ENCODE measurements around the gene RGL3. TPM values are rescaled to one million over a fixed set of nuclear protein-coding genes. Genes with fewer than 3 reads are reported as not detected.
A peak's percentile ranks its signal among the peaks of the same experiment; 100 is the strongest.

Gene RGL3
- total RNA-seq, 1 experiment from 2014 or later = 100 TPM

DNA sequence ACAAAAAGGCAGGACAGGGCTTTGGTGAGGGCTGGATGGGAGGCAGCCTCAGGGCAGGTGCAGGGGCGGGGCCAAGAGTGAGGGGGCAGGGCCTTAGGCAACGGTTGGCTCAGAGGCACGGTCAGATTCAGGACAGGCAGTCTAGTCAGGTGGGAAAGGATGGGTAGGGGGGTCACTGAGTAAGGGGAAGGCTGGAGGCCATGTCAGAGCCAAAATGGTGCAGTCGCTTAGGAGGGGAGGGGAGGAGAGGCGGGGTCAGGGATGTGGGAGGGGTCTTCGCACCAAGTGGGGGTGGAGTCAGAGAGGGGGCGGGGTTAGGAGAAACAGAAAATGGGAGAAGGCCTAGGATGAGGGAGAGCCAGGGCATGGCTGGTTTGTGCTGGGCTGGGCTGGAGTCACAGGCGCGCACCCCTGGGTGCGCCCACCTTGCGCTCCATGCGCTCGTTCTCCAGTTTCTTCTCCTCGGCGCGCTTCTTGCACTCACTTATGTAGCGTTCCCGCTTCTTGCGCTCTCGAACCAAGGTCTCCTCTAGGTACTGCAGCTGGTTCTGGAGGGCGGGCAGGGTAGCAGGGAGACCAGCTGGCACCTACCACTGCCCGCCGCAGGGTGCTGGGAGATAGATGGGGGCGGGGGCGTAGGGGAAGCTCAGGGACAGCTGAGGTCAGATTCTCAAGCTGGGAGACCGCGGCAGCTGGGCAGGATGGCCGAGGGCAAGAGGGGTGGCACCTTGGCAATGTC, 6.8 kb upstream of the RGL3 start:
- H3K36me3 ChIP-seq (ENCODE audit: low read depth) = no peaks in the 10 kb centered on the region
- BruUV-seq (replicated peaks) = no TSS peak
- ChIA-PET CTCF (no interaction called here), POLR2A (ENCODE audit: unreplicated experiment) (no interaction called here)
- no peaks in the 10 kb centered on the region for H3K79me2 ChIP-seq (ENCODE audit: low read depth)
- H4K20me1 ChIP-seq (ENCODE audit: insufficient read depth) = no peaks in the 10 kb centered on the region
- DNase-seq = no peak
- peaks cover 38% of the 10 kb centered on the region for H3F3A ChIP-seq (ENCODE audit: insufficient read depth, low read depth)
- TF ChIP-seq EZH2 (IDR thresholded peaks at IDR 0.05; ENCODE audit: low read depth) (no peak), CTCF (conservative IDR thresholded peaks at IDR 0.05) (no peak)
- H3K27ac ChIP-seq = no peak overlapping the region
- H3K4me1 ChIP-seq (replicated peaks; ENCODE audit: insufficient read depth) = peaks cover 14% of the 10 kb centered on the region
- H3K27me3 ChIP-seq (ENCODE audit: insufficient read depth, low read depth) = no peaks in the 10 kb centered on the region
- H3K9me2 ChIP-seq (ENCODE audit: insufficient read depth) = no peaks in the 10 kb centered on the region
- no peak overlapping the region for H3K4me3 ChIP-seq
- intact Hi-C loops (cut with micrococcal nuclease; ENCODE audit: unreplicated experiment) = no loop called here
- H3K9me3 ChIP-seq (ENCODE audit: insufficient read depth, low read depth) = no peaks in the 10 kb centered on the region
- no peak overlapping the region for H3K4me2 ChIP-seq
- no peak overlapping the region for H2AFZ ChIP-seq

DNA sequence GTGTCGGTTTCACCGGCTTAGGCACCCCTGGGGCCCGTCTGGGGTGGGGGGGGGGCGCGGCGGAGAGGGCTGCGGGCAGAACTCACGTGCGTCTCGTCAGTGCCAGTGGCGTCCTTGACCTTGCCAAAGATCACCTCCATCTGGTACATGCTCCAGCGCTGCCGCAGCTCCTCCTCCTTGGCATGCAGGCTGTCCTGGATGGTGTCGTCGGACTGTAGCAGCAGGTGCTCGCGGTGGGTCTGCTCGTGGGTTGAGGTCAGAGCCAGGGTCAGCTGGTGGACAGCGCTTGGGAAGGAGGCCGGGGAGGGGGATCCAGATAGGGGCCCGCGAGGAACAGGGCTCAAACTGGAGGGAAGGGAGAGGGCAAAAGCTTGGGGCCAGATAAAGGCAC, 4.7 kb upstream of the RGL3 start:
- ChIA-PET CTCF (interaction anchor here (0.6 kb wide), 1 partner anchor 1225 kb away, joined by 6 read pairs; no protein-coding TSS in a partner anchor), POLR2A (ENCODE audit: unreplicated experiment) (no interaction called here)
- Histone ChIP-seq H3K4me2 (no peak overlapping the region), H3K79me2 (ENCODE audit: low read depth) (no peaks in the 10 kb centered on the region), H3K4me3 (no peak overlapping the region), H3F3A (ENCODE audit: insufficient read depth, low read depth) (peaks cover 54% of the 10 kb centered on the region), H3K36me3 (ENCODE audit: low read depth) (no peaks in the 10 kb centered on the region), H2AFZ (no peak overlapping the region), H3K9me2 (ENCODE audit: insufficient read depth) (no peaks in the 10 kb centered on the region), H3K9me3 (ENCODE audit: insufficient read depth, low read depth) (no peaks in the 10 kb centered on the region), H3K27ac (no peak overlapping the region), H3K4me1 (replicated peaks; ENCODE audit: insufficient read depth) (peaks cover 19% of the 10 kb centered on the region), H4K20me1 (ENCODE audit: insufficient read depth) (no peaks in the 10 kb centered on the region), H3K27me3 (ENCODE audit: insufficient read depth, low read depth) (no peaks in the 10 kb centered on the region)
- intact Hi-C loops (cut with micrococcal nuclease; ENCODE audit: unreplicated experiment) = loop anchor here (5.0 kb wide), 1 partner anchor 46 kb away; no protein-coding TSS in a partner anchor
- BruUV-seq (replicated peaks) = no TSS peak
- no peak for TF ChIP-seq CTCF (conservative IDR thresholded peaks at IDR 0.05)
- TF ChIP-seq EZH2 (IDR thresholded peaks at IDR 0.05; ENCODE audit: low read depth) = no peak
- no peak for DNase-seq

- H3K27ac ChIP-seq = no peak overlapping the region
- ChIA-PET CTCF (interaction anchor here (0.6 kb wide), 1 partner anchor 1225 kb away, joined by 6 read pairs; no protein-coding TSS in a partner anchor), POLR2A (ENCODE audit: unreplicated experiment) (no interaction called here)
- peak overlapping the region; percentile 49; the same call in 1 of the 2 replicates for H3K4me3 ChIP-seq
- peak overlapping the region; percentile 81 for H3K4me2 ChIP-seq
- H3K27me3 ChIP-seq (ENCODE audit: insufficient read depth, low read depth) = no peaks in the 10 kb centered on the region
- H3K36me3 ChIP-seq (ENCODE audit: low read depth) = no peaks in the 10 kb centered on the region
- no peaks in the 10 kb centered on the region for H4K20me1 ChIP-seq (ENCODE audit: insufficient read depth)
- intact Hi-C loops (cut with micrococcal nuclease; ENCODE audit: unreplicated experiment) = loop anchor here (5.0 kb wide), 1 partner anchor 46 kb away; no protein-coding TSS in a partner anchor
- BruUV-seq (replicated peaks) = no TSS peak
- H3K4me1 ChIP-seq (replicated peaks; ENCODE audit: insufficient read depth) = peaks cover 19% of the 10 kb centered on the region
- H3K79me2 ChIP-seq (ENCODE audit: low read depth) = no peaks in the 10 kb centered on the region
- no peaks in the 10 kb centered on the region for H3K9me2 ChIP-seq (ENCODE audit: insufficient read depth)
- peaks cover 56% of the 10 kb centered on the region for H3F3A ChIP-seq (ENCODE audit: insufficient read depth, low read depth)
- no peaks in the 10 kb centered on the region for H3K9me3 ChIP-seq (ENCODE audit: insufficient read depth, low read depth)
- no peak overlapping the region for H2AFZ ChIP-seq
- no peak for TF ChIP-seq CTCF (conservative IDR thresholded peaks at IDR 0.05)
- no peak for TF ChIP-seq EZH2 (IDR thresholded peaks at IDR 0.05; ENCODE audit: low read depth)
- DNase-seq = no peak
Measured at GRCh38 chr19:11423164-11423790, 4.2 kb upstream of the RGL3 start.

Measured in PC-9 (cell line).